Astrocyte (in vitro differentiated cells and primary cell): ENCODE measurements around the gene ZNF280D. TPM values are rescaled to one million over a fixed set of nuclear protein-coding genes. Genes with fewer than 3 reads are reported as not detected.
"Not testable (repeated sequence)": the region's sequence is repeated elsewhere in the genome, so short reads cannot be mapped to it uniquely, and the experiment has no call there.

Experiments
- DNase-seq: peaks from one replicate; pipeline ENCODE4 v3.0.0-alpha.2; 2010; ENCODE audit warnings: low read depth
- FAIRE-seq: peaks from 2 replicates; lab custom pipeline; 2011; peaks lifted over from hg19 to GRCh38; lab: Jason Lieb, UNC
- H2AFZ ChIP-seq: 2 replicates; pipeline ENCODE4 v1.6.0; 2012; ENCODE audit warnings: low read depth, low read length, inconsistent platforms
- H3K27ac ChIP-seq: 2 replicates; pipeline ENCODE4 v1.5.1; 2011; ENCODE audit warnings: low read depth, low read length, inconsistent platforms
- H3K27me3 ChIP-seq: 2 replicates; pipeline ENCODE4 v1.6.0; 2011; ENCODE audit warnings: low read length, inconsistent platforms; ENCODE audit not compliant: insufficient read depth
- H3K36me3 ChIP-seq: 2 replicates; pipeline ENCODE4 v1.5.1; 2011; ENCODE audit warnings: low read length, inconsistent platforms; ENCODE audit not compliant: insufficient read depth
- H3K4me1 ChIP-seq: 2 replicates; pipeline ENCODE4 v1.5.1; 2011; ENCODE audit warnings: low read length, inconsistent platforms; ENCODE audit not compliant: insufficient read depth
- H3K4me2 ChIP-seq: 2 replicates; pipeline ENCODE4 v1.6.0; 2012; ENCODE audit warnings: low read length, inconsistent platforms
- H3K4me3 ChIP-seq: 2 replicates; pipeline ENCODE4 v1.5.1; 2011; ENCODE audit warnings: low read depth, mild to moderate bottlenecking, low read length, inconsistent platforms; ENCODE audit not compliant: insufficient read depth
- H3K79me2 ChIP-seq: 2 replicates; pipeline ENCODE4 v1.6.0; 2012; ENCODE audit warnings: mild to moderate bottlenecking, low read length, inconsistent platforms; ENCODE audit not compliant: insufficient read depth
- H3K9ac ChIP-seq: 2 replicates; pipeline ENCODE4 v1.6.0; 2012; ENCODE audit warnings: mild to moderate bottlenecking, low read length, inconsistent platforms
- H3K9me3 ChIP-seq: 2 replicates; pipeline ENCODE4 v1.5.1; 2012; ENCODE audit warnings: low read depth, mild to moderate bottlenecking, low read length, inconsistent platforms; ENCODE audit not compliant: insufficient read depth
- H4K20me1 ChIP-seq: 2 replicates; pipeline ENCODE4 v1.6.0; 2012; ENCODE audit warnings: low read length, inconsistent platforms; ENCODE audit not compliant: insufficient read depth
- H3K27ac Mint-ChIP-seq: one replicate; pipeline ENCODE4 v1.8.0; 2021; ENCODE audit warnings: mild to moderate bottlenecking, mixed read lengths; ENCODE audit not compliant: unreplicated experiment
- H3K27me3 Mint-ChIP-seq: one replicate; pipeline ENCODE4 v1.8.0; 2021; ENCODE audit warnings: low read depth, mixed read lengths; ENCODE audit not compliant: unreplicated experiment
- H3K36me3 Mint-ChIP-seq: one replicate; pipeline ENCODE4 v1.8.0; 2021; ENCODE audit warnings: low read depth, mixed read lengths; ENCODE audit not compliant: unreplicated experiment
- H3K4me1 Mint-ChIP-seq: one replicate; pipeline ENCODE4 v1.8.0; 2021; ENCODE audit warnings: low read depth, mixed read lengths; ENCODE audit not compliant: unreplicated experiment
- H3K4me3 Mint-ChIP-seq: one replicate; pipeline ENCODE4 v1.8.0; 2021; ENCODE audit warnings: mild to moderate bottlenecking, moderate library complexity, mixed read lengths; ENCODE audit not compliant: unreplicated experiment
- H3K9me3 Mint-ChIP-seq: one replicate; pipeline ENCODE4 v1.8.0; 2021; ENCODE audit warnings: mild to moderate bottlenecking, mixed read lengths; ENCODE audit not compliant: unreplicated experiment
- EZH2 ChIP-seq: IDR thresholded peaks from 2 replicates; pipeline ENCODE4 v1.6.1; 2012; ENCODE audit warnings: mild to moderate bottlenecking, low read length, inconsistent platforms; ENCODE audit not compliant: insufficient read depth
- total RNA-seq: library from RNA; stranded (reverse); gene quantifications from 2 replicates; pipeline ENCODE4 v1.2.1, GENCODE V29; 2021
- TF ChIP-seq, protein P1 (sequence below): IDR thresholded peaks from 2 replicates; pipeline ENCODE4 v1.5.1; 2011; ENCODE audit warnings: low read depth, mild to moderate bottlenecking, inconsistent platforms, low read length, moderate library complexity; ENCODE audit not compliant: insufficient read depth

The ZNF280D gene
- total RNA-seq, 1 donor from 2014 or later = 13.7 TPM

DNA sequence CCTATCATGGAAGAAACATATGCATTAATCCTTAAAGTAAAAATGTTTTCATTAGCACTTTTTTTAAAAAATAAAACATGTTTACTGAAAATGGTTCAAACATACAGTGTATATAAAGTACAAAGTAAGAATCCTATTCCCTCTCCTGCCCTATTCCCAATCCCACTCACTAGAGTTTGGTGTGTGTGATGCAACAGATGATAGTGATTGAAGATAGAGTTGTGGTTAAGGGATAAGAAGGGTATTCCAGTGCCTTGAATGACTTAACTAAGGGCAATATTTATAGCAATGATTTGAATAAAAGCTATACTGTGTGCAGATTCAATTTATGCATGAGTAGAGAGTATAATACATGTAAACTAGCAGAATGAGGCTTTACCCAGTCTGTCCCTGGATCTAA lies 18.1 kb downstream of the ZNF280D start:
- no peaks in the 10 kb centered on the region for H3K36me3 Mint-ChIP-seq
- H3K79me2 ChIP-seq = peaks cover 98% of the 10 kb centered on the region
- FAIRE-seq (no peak), DNase-seq (peak; percentile 12)
- no peaks in the 10 kb centered on the region for H3K36me3 ChIP-seq
- H3K27me3 ChIP-seq = no peaks in the 10 kb centered on the region
- no peaks in the 10 kb centered on the region for H3K4me1 ChIP-seq
- peaks cover 4% of the 10 kb centered on the region for H3K4me1 Mint-ChIP-seq
- H3K27ac Mint-ChIP-seq = peak overlapping the region; percentile 1
- H2AFZ ChIP-seq = no peak overlapping the region
- no peak overlapping the region for H3K4me3 ChIP-seq
- H3K4me2 ChIP-seq = no peak overlapping the region
- H3K27me3 Mint-ChIP-seq = no peaks in the 10 kb centered on the region
- H3K4me3 Mint-ChIP-seq = no peak overlapping the region
- no peaks in the 10 kb centered on the region for H3K9me3 ChIP-seq
- H4K20me1 ChIP-seq = peaks cover 47% of the 10 kb centered on the region
- no peak overlapping the region for H3K27ac ChIP-seq
- H3K9ac ChIP-seq = no peak overlapping the region
- TF ChIP-seq EZH2 = no peak
- TF ChIP-seq, protein P1, sequence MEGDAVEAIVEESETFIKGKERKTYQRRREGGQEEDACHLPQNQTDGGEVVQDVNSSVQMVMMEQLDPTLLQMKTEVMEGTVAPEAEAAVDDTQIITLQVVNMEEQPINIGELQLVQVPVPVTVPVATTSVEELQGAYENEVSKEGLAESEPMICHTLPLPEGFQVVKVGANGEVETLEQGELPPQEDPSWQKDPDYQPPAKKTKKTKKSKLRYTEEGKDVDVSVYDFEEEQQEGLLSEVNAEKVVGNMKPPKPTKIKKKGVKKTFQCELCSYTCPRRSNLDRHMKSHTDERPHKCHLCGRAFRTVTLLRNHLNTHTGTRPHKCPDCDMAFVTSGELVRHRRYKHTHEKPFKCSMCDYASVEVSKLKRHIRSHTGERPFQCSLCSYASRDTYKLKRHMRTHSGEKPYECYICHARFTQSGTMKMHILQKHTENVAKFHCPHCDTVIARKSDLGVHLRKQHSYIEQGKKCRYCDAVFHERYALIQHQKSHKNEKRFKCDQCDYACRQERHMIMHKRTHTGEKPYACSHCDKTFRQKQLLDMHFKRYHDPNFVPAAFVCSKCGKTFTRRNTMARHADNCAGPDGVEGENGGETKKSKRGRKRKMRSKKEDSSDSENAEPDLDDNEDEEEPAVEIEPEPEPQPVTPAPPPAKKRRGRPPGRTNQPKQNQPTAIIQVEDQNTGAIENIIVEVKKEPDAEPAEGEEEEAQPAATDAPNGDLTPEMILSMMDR = no peak
- no peaks in the 10 kb centered on the region for H3K9me3 Mint-ChIP-seq

DNA sequence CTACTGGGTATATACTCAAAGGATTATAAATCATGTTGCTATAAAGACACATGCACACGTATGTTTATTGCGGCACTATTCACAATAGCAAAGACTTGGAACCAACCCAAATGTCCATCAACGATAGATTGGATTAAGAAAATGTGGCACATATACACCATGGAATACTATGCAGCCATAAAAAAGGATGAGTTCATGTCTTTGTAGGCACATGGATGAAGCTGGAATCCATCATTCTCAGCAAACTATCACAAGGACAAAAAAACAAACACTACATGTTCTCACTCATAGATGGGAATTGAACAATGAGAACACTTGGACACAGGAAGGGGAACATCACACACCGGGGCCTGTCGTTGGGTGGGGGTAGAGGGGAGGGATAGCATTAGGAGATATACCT lies 23.8 kb downstream of the ZNF280D start:
- not testable (repeated sequence) for FAIRE-seq, H3K4me1 ChIP-seq, H3K27me3 Mint-ChIP-seq, H3K27me3 ChIP-seq, H3K36me3 Mint-ChIP-seq, H3K9me3 Mint-ChIP-seq, H2AFZ ChIP-seq, H3K4me2 ChIP-seq, H3K4me3 Mint-ChIP-seq, H3K27ac Mint-ChIP-seq, H3K27ac ChIP-seq, DNase-seq, H3K4me3 ChIP-seq, H3K36me3 ChIP-seq, H3K4me1 Mint-ChIP-seq, H3K9ac ChIP-seq, H3K9me3 ChIP-seq
- Histone ChIP-seq H3K79me2 (peaks cover 70% of the 10 kb centered on the region), H4K20me1 (peaks cover 26% of the 10 kb centered on the region)

DNA sequence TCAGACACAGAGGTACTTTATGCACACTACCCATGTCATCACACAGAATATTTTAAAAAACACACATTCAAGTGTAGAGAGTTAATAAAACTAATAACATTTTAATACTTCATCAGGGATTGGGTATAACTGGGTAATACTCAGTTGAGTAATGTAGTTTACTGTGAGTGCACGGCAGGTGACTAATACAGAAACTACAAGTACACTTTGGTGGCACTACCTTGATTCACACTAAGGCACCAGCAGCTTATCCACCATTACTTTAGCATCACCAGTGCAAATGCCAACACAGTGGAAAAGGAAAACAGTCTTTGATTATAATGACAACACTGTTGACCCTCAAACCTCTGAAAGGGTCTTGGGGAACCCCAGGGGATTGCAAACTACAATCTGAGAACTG lies 33.6 kb downstream of the ZNF280D start:
- Histone ChIP-seq H3K27me3 (no peaks in the 10 kb centered on the region), H3K27ac (no peak overlapping the region), H3K36me3 (peaks cover 27% of the 10 kb centered on the region), H3K9me3 (no peaks in the 10 kb centered on the region), H3K4me1 (no peaks in the 10 kb centered on the region), H3K4me3 (no peak overlapping the region), H4K20me1 (no peaks in the 10 kb centered on the region), H3K79me2 (no peaks in the 10 kb centered on the region), H3K9ac (no peak overlapping the region), H3K4me2 (no peak overlapping the region), H2AFZ (no peak overlapping the region)
- TF ChIP-seq EZH2 = no peak
- TF ChIP-seq, protein P1 = no peak
- FAIRE-seq (no peak), DNase-seq (no peak)
- H3K9me3 Mint-ChIP-seq = no peaks in the 10 kb centered on the region
- H3K4me1 Mint-ChIP-seq = no peaks in the 10 kb centered on the region
- H3K27ac Mint-ChIP-seq = no peak overlapping the region
- peaks cover 8% of the 10 kb centered on the region for H3K36me3 Mint-ChIP-seq
- H3K4me3 Mint-ChIP-seq = no peak overlapping the region
- H3K27me3 Mint-ChIP-seq = no peaks in the 10 kb centered on the region
